Measurements from ENCODE around the gene TMCO1.
"Not testable (repeated sequence)": the region's sequence is repeated elsewhere in the genome, so short reads cannot be mapped to it uniquely, and the experiment has no call there.

GRCh38 chr1:165701922-165702321 lies 66.7 kb downstream of the TMCO1 start:
- not testable (repeated sequence) for TF ChIP-seq CTCF, EP300, POLR2AphosphoS5, POLR2A (IDR thresholded peaks at IDR 0.05)

Data from upper lobe of left lung (tissue), 4 donors.